Keratinocyte (primary cell): ENCODE data around the gene DVL1. TPM values are rescaled to one million over a fixed set of nuclear protein-coding genes. Genes with fewer than 3 reads are reported as not detected.

Experiments used
- DNase-seq: peaks from one replicate; pipeline ENCODE4 v3.0.0-alpha.2; 2011; ENCODE audit warnings: low read depth, missing footprints, low spot score
- FAIRE-seq: peaks from 2 replicates; lab custom pipeline; 2011; peaks lifted over from hg19 to GRCh38; lab: Jason Lieb, UNC
- H2AFZ ChIP-seq: 2 replicates; pipeline ENCODE4 v1.6.0; 2012; ENCODE audit warnings: low read length, control low read depth, inconsistent platforms; ENCODE audit not compliant: control insufficient read depth
- H3K27ac ChIP-seq: 2 replicates; pipeline ENCODE4 v1.5.1; 2011; ENCODE audit warnings: low read length; ENCODE audit not compliant: control insufficient read depth, insufficient read depth
- H3K27me3 ChIP-seq: 3 replicates; pipeline ENCODE4 v1.6.0; 2011; ENCODE audit warnings: low read length; ENCODE audit not compliant: control insufficient read depth, insufficient read depth; ENCODE audit errors: extremely low read depth
- H3K36me3 ChIP-seq, 2 experiments: 2 replicates in 1 of 2; 3 replicates in 1 of 2; pipeline ENCODE4 v1.5.1; 2011; ENCODE audit warnings: low read length in 2 of 2, mild to moderate bottlenecking in 1 of 2; ENCODE audit not compliant: control insufficient read depth in 2 of 2, insufficient read depth in 2 of 2; ENCODE audit errors: extremely low read depth in 1 of 2
- H3K4me1 ChIP-seq: 3 replicates; pipeline ENCODE4 v1.5.1; 2011; ENCODE audit warnings: low read length; ENCODE audit not compliant: control insufficient read depth, insufficient read depth; ENCODE audit errors: extremely low read depth
- H3K4me2 ChIP-seq: 3 replicates; pipeline ENCODE4 v1.6.0; 2011; ENCODE audit warnings: low read depth, low read length; ENCODE audit not compliant: control insufficient read depth, insufficient read depth; ENCODE audit errors: extremely low read depth
- H3K4me3 ChIP-seq, 3 experiments: fragments of 200-600 bp in 1 of 3; sonication (generic) in 1 of 3; 2 replicates in 2 of 3; 3 replicates in 1 of 3; pipeline ENCODE4 v1.5.1; 2011 to 2016; ENCODE audit warnings: low read length in 3 of 3, mild to moderate bottlenecking in 3 of 3, control low read depth in 2 of 3, inconsistent platforms in 1 of 3, low read depth in 1 of 3, mixed read lengths in 1 of 3, mixed run types in 1 of 3, moderate library complexity in 1 of 3; ENCODE audit not compliant: control insufficient read depth in 2 of 3, insufficient read depth in 2 of 3; ENCODE audit errors: extremely low read depth in 1 of 3
- H3K79me2 ChIP-seq: 2 replicates; pipeline ENCODE4 v1.6.0; 2012; ENCODE audit warnings: low read length; ENCODE audit not compliant: control insufficient read depth, insufficient read depth
- H3K9ac ChIP-seq: 3 replicates; pipeline ENCODE4 v1.6.0; 2011; ENCODE audit warnings: low read length; ENCODE audit not compliant: control insufficient read depth, insufficient read depth; ENCODE audit errors: extremely low read depth
- H3K9me1 ChIP-seq: 3 replicates; pipeline ENCODE4 v1.6.0; 2011; ENCODE audit warnings: low read length; ENCODE audit not compliant: control insufficient read depth, insufficient read depth; ENCODE audit errors: extremely low read depth
- H3K9me3 ChIP-seq: 2 replicates; pipeline ENCODE4 v1.5.1; 2012; ENCODE audit warnings: low read depth, low read length; ENCODE audit not compliant: control insufficient read depth
- H4K20me1 ChIP-seq: 3 replicates; pipeline ENCODE4 v1.6.0; 2011; ENCODE audit warnings: low read length; ENCODE audit not compliant: control insufficient read depth, insufficient read depth; ENCODE audit errors: extremely low read depth
- EZH2 ChIP-seq: IDR thresholded peaks from one replicate; pipeline ENCODE4 v1.6.1; 2012; ENCODE audit warnings: inconsistent platforms, mild to moderate bottlenecking, low read length, moderate library complexity
- dilution Hi-C: fragments of 300-500 bp; cut with MboI; formaldehyde crosslinking; loops from one replicate; pipeline ENCODE4 v1.7.0; 2020; ENCODE audit warnings: low sequenced_read_pairs; ENCODE audit not compliant: extremely low pct_ligation_motif_present
- polyA plus RNA-seq, 5 experiments: library from polyadenylated mRNA; depleted of rRNA in 3 of 5; stranded (reverse) in 3 of 5; stranded (forward) in 1 of 5; unstranded in 1 of 5; fragments of >200 nt; gene quantifications; 1 replicate in 1 of 5; 2 replicates in 3 of 5; 3 replicates in 1 of 5; pipeline versions ENCODE4 v1.2.1 to v1.2.3, GENCODE V29; 2011 to 2012; ENCODE audit warnings: missing spikeins in 2 of 5, low read depth in 1 of 5, low replicate concordance in 1 of 5
- TF ChIP-seq, protein P1 (sequence below), 3 experiments: IDR thresholded peaks in 1 of 3; conservative IDR thresholded peaks in 1 of 3; optimal IDR thresholded peaks in 1 of 3; 2 replicates in 2 of 3; 3 replicates in 1 of 3; pipeline versions ENCODE3 to v1.5.1; 2011; ENCODE audit warnings: low read length in 3 of 3, mild to moderate bottlenecking in 3 of 3, moderate library complexity in 2 of 3, control low read depth in 1 of 3, inconsistent platforms in 1 of 3; ENCODE audit not compliant: insufficient read depth in 2 of 3; ENCODE audit errors: extremely low read depth in 1 of 3

DVL1 gene
- polyA plus RNA-seq, 1 donor (not counting 4 experiments of a cell fraction or from before 2014, with no cell fraction given) = 31.6 TPM

DNA sequence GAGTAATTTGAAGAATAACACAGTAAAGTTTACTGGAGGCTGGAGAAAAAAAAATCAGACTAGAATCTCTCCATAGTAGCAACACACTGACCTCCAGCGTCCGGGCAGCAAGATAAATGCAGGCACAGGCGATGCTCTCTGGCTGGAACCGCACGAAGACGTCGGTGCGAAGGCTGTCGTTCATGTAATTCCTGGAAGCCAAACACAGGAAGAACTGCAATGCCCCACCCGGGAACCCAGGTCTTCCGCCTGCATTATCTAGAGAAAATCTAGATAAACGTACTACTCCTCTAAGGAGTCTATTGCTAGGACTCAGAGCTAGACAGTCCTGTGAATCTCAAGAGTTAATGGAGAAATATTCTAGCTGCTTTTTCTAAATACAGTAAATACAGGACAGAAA is 41.5 kb upstream of the DVL1 start:
- no peaks in the 10 kb centered on the region for H4K20me1 ChIP-seq

DNA sequence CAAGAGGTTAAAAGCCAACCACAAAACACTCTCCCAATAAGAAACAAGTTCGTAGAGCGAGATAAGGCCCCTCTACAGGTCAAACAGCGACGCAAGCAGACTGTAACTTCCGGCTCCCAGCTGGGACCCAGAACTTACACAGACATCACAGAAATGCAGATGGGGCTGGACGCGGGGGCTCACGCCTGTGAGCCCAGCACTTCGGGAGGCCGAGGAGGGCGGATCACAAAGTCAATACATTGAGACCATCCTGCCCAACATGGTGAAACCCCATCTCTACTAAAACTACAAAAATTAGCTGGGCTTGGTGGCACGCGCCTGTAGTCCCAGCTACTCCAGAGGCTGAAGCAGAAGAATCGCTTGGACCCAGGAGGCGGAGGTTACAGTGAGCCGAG is 38.9 kb upstream of the DVL1 start:
- no peak for TF ChIP-seq EZH2
- TF ChIP-seq, protein P1, sequence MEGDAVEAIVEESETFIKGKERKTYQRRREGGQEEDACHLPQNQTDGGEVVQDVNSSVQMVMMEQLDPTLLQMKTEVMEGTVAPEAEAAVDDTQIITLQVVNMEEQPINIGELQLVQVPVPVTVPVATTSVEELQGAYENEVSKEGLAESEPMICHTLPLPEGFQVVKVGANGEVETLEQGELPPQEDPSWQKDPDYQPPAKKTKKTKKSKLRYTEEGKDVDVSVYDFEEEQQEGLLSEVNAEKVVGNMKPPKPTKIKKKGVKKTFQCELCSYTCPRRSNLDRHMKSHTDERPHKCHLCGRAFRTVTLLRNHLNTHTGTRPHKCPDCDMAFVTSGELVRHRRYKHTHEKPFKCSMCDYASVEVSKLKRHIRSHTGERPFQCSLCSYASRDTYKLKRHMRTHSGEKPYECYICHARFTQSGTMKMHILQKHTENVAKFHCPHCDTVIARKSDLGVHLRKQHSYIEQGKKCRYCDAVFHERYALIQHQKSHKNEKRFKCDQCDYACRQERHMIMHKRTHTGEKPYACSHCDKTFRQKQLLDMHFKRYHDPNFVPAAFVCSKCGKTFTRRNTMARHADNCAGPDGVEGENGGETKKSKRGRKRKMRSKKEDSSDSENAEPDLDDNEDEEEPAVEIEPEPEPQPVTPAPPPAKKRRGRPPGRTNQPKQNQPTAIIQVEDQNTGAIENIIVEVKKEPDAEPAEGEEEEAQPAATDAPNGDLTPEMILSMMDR (optimal IDR thresholded peaks at IDR 0.05 in 1 of 3, IDR thresholded peaks at IDR 0.05 in 1 of 3, conservative IDR thresholded peaks at IDR 0.05 in 1 of 3; ENCODE audit: extremely low read depth in 1 of 3, insufficient read depth in 2 of 3, low read length in 3 of 3) = no peak
- H3K36me3 ChIP-seq = peaks cover 51 to 64% of the 10 kb centered on the region in 2 experiments
- H3K79me2 ChIP-seq = peaks cover 14% of the 10 kb centered on the region
- H3K27me3 ChIP-seq = no peaks in the 10 kb centered on the region
- H2AFZ ChIP-seq = no peak overlapping the region
- no peak for FAIRE-seq
- H3K9me1 ChIP-seq = no peaks in the 10 kb centered on the region
- no peaks in the 10 kb centered on the region for H4K20me1 ChIP-seq
- no peak overlapping the region for H3K4me3 ChIP-seq
- DNase-seq = no peak
- H3K4me1 ChIP-seq = no peaks in the 10 kb centered on the region
- H3K9me3 ChIP-seq = no peaks in the 10 kb centered on the region
- H3K4me2 ChIP-seq = no peak overlapping the region
- H3K27ac ChIP-seq = no peak overlapping the region
- no peak overlapping the region for H3K9ac ChIP-seq
- dilution Hi-C loops = no loop called here

More for the DNA sequence above, 41.5 kb upstream of the DVL1 start:
- dilution Hi-C loops = no loop called here
- no peak for TF ChIP-seq EZH2
- TF ChIP-seq, protein P1 (optimal IDR thresholded peaks at IDR 0.05 in 1 of 3, IDR thresholded peaks at IDR 0.05 in 1 of 3, conservative IDR thresholded peaks at IDR 0.05 in 1 of 3; ENCODE audit: extremely low read depth in 1 of 3, insufficient read depth in 2 of 3, low read length in 3 of 3) = no peak
- H3K9ac ChIP-seq = no peak overlapping the region
- no peak overlapping the region for H3K4me2 ChIP-seq
- no peaks in the 10 kb centered on the region for H3K9me1 ChIP-seq
- peaks cover 70 to 73% of the 10 kb centered on the region in 2 experiments for H3K36me3 ChIP-seq
- FAIRE-seq = no peak
- H3K79me2 ChIP-seq = peaks cover 32% of the 10 kb centered on the region
- H3K27ac ChIP-seq = no peak overlapping the region
- no peak overlapping the region for H2AFZ ChIP-seq
- no peaks in the 10 kb centered on the region for H3K27me3 ChIP-seq
- no peaks in the 10 kb centered on the region for H3K4me1 ChIP-seq
- no peak for DNase-seq
- H3K9me3 ChIP-seq = no peaks in the 10 kb centered on the region
- H3K4me3 ChIP-seq = no peak overlapping the region
